Fibroblast of the aortic adventitia (primary cell): ENCODE measurements around the gene ZCWPW1. TPM values are rescaled to one million over a fixed set of nuclear protein-coding genes. Genes with fewer than 3 reads are reported as not detected.

Experiments
- DNase-seq: peaks from one replicate; pipeline ENCODE4 v3.0.0-alpha.2; 2010; ENCODE audit warnings: low read depth
- H3K4me3 ChIP-seq: 2 replicates; pipeline ENCODE4 v1.5.1; 2011; ENCODE audit warnings: low read depth, mild to moderate bottlenecking, control low read depth, low read length, moderate library complexity
- CTCF ChIP-seq: IDR thresholded peaks from 2 replicates; pipeline ENCODE4 v1.5.1; 2011; ENCODE audit warnings: mild to moderate bottlenecking, low read length, control low read depth, inconsistent platforms; ENCODE audit not compliant: insufficient read depth
- total RNA-seq: library from RNA; depleted of rRNA; stranded (reverse); fragments of >200 nt; gene quantifications from 2 replicates; pipeline ENCODE4 v1.2.3, GENCODE V29; 2012; ENCODE audit warnings: low replicate concordance

ZCWPW1 gene
- total RNA-seq, 1 donor, result 2.4 TPM

GRCh38 chr7:100372256-100372655 lies 56.2 kb downstream of the ZCWPW1 start:
- DNase-seq, result peak; percentile 52
- no peak for TF ChIP-seq CTCF
- H3K4me3 ChIP-seq, result no peak overlapping the region

- DNase-seq, result no peak
- H3K4me3 ChIP-seq, result no peak overlapping the region
- no peak for TF ChIP-seq CTCF
Observed at GRCh38 chr7:100371561-100372171, 56.8 kb downstream of the ZCWPW1 start.

- H3K4me3 ChIP-seq, result no peak overlapping the region
- no peak for TF ChIP-seq CTCF
- no peak for DNase-seq
Observed at GRCh38 chr7:100370746-100371145, 57.8 kb downstream of the ZCWPW1 start.

- no peak for TF ChIP-seq CTCF
- DNase-seq, result no peak
- no peak overlapping the region for H3K4me3 ChIP-seq
Observed at GRCh38 chr7:100370303-100370702, 58.2 kb downstream of the ZCWPW1 start.

GRCh38 chr7:100369105-100369504 lies 59.4 kb downstream of the ZCWPW1 start:
- no peak for TF ChIP-seq CTCF
- no peak overlapping the region for H3K4me3 ChIP-seq
- DNase-seq, result no peak

GRCh38 chr7:100367676-100368613 lies 60.6 kb downstream of the ZCWPW1 start:
- no peak overlapping the region for H3K4me3 ChIP-seq
- DNase-seq, result no peak
- TF ChIP-seq CTCF, result no peak
